ENCODE measurements around the gene PTPN13. TPM values are rescaled to one million over a fixed set of nuclear protein-coding genes. Genes with fewer than 3 reads are reported as not detected.

PTPN13 gene
- total RNA-seq, 1 experiment from 2014 or later: 12.5 TPM

DNA sequence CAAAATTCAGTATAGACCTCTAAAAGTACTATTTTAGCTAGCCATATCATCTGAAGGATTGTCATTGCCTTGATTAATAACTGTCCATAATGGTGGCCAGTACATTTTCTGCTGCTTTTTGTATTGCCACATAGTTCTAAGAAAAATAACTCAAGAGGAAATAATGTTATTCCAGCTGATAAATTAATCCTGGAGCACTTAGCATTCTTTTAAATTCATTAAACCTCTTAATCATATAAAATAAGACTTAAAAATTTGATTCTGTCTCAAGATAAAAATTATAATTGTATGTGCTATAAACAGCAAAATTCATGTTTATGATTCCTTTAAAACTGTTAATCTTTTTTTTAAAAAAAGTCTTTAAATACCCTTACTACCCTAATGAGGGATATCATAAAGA lies 12.7 kb downstream of the PTPN13 start:
- no peak for ATAC-seq
- no peak for DNase-seq (ENCODE audit: low read depth, low spot score)
- no peaks in the 10 kb centered on the region for H3K9me3 ChIP-seq (ENCODE audit: control insufficient read depth, insufficient read depth, low read depth, low read length)
- H3K4me1 ChIP-seq (ENCODE audit: control insufficient read depth, insufficient read depth, low read length): no peaks in the 10 kb centered on the region
- BruUV-seq (replicated peaks): no TSS peak
- no peak for TF ChIP-seq TCF7L2 (IDR thresholded peaks at IDR 0.05; ENCODE audit: low read depth, low read length)
- TF ChIP-seq, protein P1, sequence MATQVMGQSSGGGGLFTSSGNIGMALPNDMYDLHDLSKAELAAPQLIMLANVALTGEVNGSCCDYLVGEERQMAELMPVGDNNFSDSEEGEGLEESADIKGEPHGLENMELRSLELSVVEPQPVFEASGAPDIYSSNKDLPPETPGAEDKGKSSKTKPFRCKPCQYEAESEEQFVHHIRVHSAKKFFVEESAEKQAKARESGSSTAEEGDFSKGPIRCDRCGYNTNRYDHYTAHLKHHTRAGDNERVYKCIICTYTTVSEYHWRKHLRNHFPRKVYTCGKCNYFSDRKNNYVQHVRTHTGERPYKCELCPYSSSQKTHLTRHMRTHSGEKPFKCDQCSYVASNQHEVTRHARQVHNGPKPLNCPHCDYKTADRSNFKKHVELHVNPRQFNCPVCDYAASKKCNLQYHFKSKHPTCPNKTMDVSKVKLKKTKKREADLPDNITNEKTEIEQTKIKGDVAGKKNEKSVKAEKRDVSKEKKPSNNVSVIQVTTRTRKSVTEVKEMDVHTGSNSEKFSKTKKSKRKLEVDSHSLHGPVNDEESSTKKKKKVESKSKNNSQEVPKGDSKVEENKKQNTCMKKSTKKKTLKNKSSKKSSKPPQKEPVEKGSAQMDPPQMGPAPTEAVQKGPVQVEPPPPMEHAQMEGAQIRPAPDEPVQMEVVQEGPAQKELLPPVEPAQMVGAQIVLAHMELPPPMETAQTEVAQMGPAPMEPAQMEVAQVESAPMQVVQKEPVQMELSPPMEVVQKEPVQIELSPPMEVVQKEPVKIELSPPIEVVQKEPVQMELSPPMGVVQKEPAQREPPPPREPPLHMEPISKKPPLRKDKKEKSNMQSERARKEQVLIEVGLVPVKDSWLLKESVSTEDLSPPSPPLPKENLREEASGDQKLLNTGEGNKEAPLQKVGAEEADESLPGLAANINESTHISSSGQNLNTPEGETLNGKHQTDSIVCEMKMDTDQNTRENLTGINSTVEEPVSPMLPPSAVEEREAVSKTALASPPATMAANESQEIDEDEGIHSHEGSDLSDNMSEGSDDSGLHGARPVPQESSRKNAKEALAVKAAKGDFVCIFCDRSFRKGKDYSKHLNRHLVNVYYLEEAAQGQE (IDR thresholded peaks at IDR 0.05; ENCODE audit: insufficient read depth in 1 of 2, low read depth in 2 of 2, low read length in 1 of 2): no peak
- no peak for TF ChIP-seq SIN3A (IDR thresholded peaks at IDR 0.05; ENCODE audit: borderline replicate concordance, insufficient read depth, low read depth, low read length)
- no peak for TF ChIP-seq POLR2AphosphoS5 (IDR thresholded peaks at IDR 0.05; ENCODE audit: low read depth, low read length)
- TF ChIP-seq, protein P2, sequence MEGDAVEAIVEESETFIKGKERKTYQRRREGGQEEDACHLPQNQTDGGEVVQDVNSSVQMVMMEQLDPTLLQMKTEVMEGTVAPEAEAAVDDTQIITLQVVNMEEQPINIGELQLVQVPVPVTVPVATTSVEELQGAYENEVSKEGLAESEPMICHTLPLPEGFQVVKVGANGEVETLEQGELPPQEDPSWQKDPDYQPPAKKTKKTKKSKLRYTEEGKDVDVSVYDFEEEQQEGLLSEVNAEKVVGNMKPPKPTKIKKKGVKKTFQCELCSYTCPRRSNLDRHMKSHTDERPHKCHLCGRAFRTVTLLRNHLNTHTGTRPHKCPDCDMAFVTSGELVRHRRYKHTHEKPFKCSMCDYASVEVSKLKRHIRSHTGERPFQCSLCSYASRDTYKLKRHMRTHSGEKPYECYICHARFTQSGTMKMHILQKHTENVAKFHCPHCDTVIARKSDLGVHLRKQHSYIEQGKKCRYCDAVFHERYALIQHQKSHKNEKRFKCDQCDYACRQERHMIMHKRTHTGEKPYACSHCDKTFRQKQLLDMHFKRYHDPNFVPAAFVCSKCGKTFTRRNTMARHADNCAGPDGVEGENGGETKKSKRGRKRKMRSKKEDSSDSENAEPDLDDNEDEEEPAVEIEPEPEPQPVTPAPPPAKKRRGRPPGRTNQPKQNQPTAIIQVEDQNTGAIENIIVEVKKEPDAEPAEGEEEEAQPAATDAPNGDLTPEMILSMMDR (IDR thresholded peaks at IDR 0.05): no peak
- no peak overlapping the region for H3K4me3 ChIP-seq (ENCODE audit: low read depth in 2 of 2, low read length in 2 of 2)
- ChIA-PET POLR2A (no interaction called here), CTCF (no interaction called here)
- in situ Hi-C loops (cut with HindIII; ENCODE audit: low pct_unique_long_range_greater_than_20kb, low sequenced_read_pairs): no loop called here
- no peaks in the 10 kb centered on the region; the same call in 1 of the 2 replicates for H3K36me3 ChIP-seq (ENCODE audit: control insufficient read depth, insufficient read depth, low read length)
- H3K27ac ChIP-seq (ENCODE audit: low read length): no peak overlapping the region
- H3K27me3 ChIP-seq (ENCODE audit: control insufficient read depth, insufficient read depth, low read length): no peaks in the 10 kb centered on the region
- intact Hi-C loops (cut with micrococcal nuclease; ENCODE audit: unreplicated experiment): no loop called here

DNA sequence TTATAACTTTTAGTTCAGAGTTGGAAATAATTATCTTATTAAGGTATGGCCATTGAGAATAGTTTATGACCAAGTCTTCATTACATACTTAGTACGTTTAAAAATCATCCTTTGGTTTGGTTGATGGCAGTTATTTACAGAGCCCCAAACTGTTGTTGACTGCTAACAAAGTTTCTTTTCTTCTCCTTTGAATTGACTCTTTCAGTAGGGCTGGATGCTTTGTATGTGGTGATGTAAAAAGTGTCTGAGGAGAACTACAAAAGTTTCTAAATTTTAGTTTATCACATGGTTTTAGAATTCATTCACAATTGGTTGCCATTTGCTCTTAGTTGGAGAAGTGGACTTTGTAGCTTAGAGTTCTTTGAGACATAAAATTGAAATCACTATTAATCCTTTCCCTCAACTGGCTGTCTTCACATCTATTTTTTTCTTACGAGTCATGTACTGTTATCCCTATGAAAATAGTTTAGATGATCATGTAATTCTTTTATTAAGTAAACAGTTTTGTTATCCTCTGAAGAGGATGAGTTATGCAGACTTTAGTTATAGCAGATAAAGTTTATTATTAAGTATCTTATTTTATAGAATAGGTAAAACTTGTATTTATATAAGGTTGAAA lies 14.8 kb downstream of the PTPN13 start:
- POLR2A ChIA-PET: no interaction called here
- H3K36me3 ChIP-seq (ENCODE audit: control insufficient read depth, insufficient read depth, low read length): no peaks in the 10 kb centered on the region; the same call in 1 of the 2 replicates
- no peaks in the 10 kb centered on the region for H3K9me3 ChIP-seq (ENCODE audit: control insufficient read depth, insufficient read depth, low read depth, low read length)
- no peak overlapping the region for H3K27ac ChIP-seq (ENCODE audit: low read length)
- no TSS peak for BruUV-seq (replicated peaks)
- in situ Hi-C loops (cut with HindIII; ENCODE audit: low pct_unique_long_range_greater_than_20kb, low sequenced_read_pairs): no loop called here
- H3K27me3 ChIP-seq (ENCODE audit: control insufficient read depth, insufficient read depth, low read length): no peaks in the 10 kb centered on the region
- CTCF ChIA-PET: no interaction called here
- TF ChIP-seq POLR2AphosphoS5 (IDR thresholded peaks at IDR 0.05; ENCODE audit: low read depth, low read length) (no peak), TCF7L2 (IDR thresholded peaks at IDR 0.05; ENCODE audit: low read depth, low read length) (no peak), SIN3A (IDR thresholded peaks at IDR 0.05; ENCODE audit: borderline replicate concordance, insufficient read depth, low read depth, low read length) (no peak)
- TF ChIP-seq, protein P1 (IDR thresholded peaks at IDR 0.05; ENCODE audit: insufficient read depth in 1 of 2, low read depth in 2 of 2, low read length in 1 of 2): no peak
- TF ChIP-seq, protein P2 (IDR thresholded peaks at IDR 0.05): no peak
- no peak for ATAC-seq
- DNase-seq (ENCODE audit: low read depth, low spot score): no peak
- intact Hi-C loops (cut with micrococcal nuclease; ENCODE audit: unreplicated experiment): no loop called here
- H3K4me3 ChIP-seq (ENCODE audit: low read depth in 2 of 2, low read length in 2 of 2): no peak overlapping the region
- no peaks in the 10 kb centered on the region for H3K4me1 ChIP-seq (ENCODE audit: control insufficient read depth, insufficient read depth, low read length)

Measured in Panc1 (cell line).